HG03460 (cell line): ENCODE results near the gene TTLL10.

ENCODE experiments used
- ATAC-seq: cut with Tn5 transposase; IDR thresholded peaks from one replicate; pipeline ENCODE4 v1.9.1; 2021; ENCODE audit not compliant: unreplicated experiment

TTLL10 gene

DNA sequence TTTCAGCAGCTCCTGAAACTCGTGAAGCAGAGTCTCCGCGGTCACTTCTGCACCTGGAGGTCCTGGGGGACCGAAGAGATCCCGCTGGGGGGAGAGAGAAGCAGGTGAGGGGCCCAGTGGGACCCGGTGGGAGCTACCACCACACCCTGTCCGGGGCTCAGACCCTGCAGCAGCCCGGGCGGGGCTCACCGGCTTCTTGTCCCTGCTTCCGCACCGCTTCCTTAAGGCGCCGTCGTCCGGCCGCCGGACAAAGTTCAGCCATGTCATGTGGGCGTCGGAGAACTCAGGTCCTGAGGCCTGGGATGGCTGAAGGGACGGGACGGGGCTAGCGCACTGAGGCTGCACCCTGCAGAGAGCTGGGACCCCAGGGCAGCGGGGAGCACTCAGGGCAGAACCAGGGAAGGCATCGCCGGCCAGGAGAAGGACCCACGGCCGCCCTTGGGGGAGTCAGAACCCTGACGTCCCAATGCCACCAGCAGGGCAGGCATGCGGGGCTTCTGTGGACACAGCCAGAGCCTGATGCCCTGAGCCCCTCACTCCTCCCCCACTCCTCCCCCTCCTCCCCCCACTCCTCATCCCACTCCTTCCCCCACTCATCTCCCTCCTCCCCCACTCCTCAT is 70.6 kb downstream of the TTLL10 start:
- no peak for ATAC-seq

DNA sequence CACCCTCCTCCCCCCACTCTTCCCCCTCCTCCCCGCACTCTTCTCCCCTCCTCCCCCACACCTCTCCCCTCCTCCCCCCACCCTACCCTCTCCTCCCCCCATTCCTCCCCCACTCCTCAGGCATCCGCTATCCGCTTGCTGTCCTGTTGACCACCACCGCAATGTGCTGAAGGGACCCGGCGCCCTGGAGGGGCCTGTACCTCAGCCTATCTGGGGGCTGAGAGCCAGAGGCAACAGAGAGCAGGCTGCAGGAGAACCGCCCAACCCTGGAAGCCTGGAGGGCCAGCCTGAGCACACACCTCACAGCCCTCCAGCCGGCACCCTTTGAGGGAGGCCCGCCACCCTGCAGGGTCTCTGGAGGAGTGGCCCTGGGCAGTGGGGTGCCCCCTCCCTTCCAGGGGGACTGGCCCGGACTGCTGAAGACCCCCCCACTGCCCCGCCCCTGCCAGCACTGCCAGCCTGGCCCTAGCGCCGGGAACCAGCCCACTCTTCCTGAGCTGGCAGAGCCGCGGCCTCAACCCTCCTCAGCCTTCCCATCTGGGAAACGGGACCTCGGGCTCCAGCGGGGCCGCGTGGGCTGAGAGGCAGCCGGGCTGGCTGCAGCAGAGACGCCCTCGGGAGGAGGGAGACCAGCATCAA is 71.6 kb downstream of the TTLL10 start:
- no peak for ATAC-seq

DNA sequence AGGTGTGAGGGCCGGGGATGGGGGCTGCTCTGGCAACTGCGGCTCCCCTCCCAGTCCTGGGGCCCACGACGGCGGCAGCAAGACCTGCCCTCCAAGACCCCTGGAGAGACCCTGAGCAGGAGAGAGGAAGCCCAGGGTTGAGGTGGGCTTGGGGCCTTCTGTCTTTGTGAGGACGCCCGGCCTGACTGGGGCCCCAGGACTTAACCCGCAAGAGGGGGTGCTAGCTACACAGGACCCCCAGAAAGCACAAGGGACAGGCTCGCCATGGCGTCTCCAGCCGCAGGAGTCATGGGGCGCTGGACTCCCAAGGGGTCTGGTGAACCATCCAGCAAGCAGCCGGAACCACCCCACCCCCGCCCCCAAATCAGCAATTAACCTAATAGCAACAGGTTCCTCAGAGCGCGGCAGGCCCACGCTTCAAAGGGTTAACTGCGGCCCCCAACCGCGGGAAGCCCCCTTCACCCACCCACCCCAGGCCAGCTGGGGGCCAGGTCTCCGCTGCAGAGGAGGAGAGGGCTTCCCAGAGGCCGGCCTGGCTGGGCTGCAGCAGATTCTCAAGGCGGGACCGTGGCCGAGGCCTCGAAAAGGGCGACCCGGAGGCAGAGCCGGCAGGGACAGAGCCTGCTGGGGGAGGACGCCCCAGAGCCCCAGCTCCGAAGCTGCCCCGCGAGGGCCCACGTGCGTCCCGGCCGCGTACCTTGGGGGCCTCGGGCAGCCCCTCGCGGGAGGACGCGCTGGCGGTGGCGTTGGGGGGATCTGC is 72.3 kb downstream of the TTLL10 start:
- ATAC-seq = no peak

DNA sequence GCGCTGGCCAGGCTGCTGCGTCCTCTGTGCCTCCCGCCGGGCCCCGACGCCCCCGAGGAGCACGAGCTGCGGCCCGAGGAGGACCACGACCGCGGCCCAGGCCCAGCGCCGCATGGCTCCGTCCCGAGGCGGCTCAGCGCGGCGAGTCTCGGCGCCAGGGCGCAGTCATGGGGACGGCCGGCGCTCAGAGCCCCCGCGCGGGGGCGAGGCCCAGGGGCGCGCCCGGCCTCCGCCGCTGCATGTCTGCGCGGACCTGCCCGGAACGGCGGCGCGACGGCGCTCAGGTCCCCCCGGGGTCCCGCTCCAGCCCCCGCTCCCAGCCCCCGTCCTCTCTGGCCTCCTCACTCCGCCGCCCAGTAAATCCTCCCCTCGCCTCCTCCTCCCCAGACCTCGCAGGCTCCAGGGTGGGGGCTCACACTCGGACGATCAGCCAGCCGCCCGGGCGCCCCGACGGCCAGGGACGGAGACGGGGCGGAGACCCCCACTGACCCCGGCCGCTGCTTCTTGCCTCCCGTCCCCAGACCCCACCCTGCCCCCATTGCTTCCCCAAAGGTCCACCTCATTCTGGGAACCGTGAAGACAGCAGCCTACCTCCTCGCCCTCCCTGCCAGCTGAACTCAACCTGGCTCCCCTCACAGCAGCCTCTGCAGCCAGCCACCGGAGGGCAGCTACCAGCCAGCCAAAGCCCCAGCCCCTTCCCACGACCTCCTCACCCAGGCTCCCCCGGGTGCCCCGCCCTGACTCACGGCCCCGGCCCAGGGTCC is 73.1 kb downstream of the TTLL10 start, which contains the start of gene C1QTNF12:
TSS of gene C1QTNF12 (minus strand) at position 146 of the 764 bp plus-strand sequence. CDS start at position 114, 32 bp downstream.
- no peak for ATAC-seq

DNA sequence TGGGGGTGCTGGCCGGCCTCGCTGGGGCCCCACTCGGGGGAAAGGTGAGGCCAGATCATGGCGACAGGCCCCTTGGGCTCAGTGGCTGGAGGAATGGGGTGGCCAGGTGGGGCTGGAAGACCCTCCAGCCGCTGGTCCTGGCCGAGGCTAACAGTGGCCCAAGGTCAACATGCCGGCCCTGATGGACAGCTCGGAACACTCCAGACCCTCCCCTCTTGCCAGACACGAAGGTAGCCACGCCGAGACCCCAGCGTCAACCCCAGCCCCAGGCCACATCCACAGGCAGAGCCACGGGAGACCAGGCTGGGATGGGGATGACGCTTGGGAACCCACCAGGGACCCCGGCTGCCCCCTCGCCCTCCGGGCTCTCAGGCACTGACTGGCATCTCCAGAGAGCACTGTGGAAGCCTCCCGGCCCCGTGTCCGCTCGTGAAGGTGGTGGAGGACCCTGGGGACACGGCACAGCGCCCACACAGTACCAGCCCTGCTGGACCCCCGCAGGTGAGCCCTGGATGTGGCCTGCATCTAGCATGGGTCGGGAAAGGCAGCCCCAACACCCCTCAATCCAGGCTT is 73.7 kb downstream of the TTLL10 start:
- ATAC-seq = no peak
